COLO668 (cell line): ENCODE data around the gene SYNGR1.
"Not testable (repeated sequence)": the region's sequence is repeated elsewhere in the genome, so short reads cannot be mapped to it uniquely, and the experiment has no call there.

Experiments used
- DNase-seq: peaks from one replicate; lab custom pipeline; 2025; ENCODE audit not compliant: unreplicated experiment; lab: John Stamatoyannopoulos, UW

SYNGR1 gene

GRCh38 chr22:39405346-39406085 lies 55.7 kb downstream of the SYNGR1 start:
- DNase-seq, result no peak

GRCh38 chr22:39408173-39408572 lies 58.4 kb downstream of the SYNGR1 start:
- no peak for DNase-seq

- DNase-seq, result no peak
These were observed 59.0 kb downstream of the SYNGR1 start for GRCh38 chr22:39408807-39409206.

- DNase-seq, result no peak
These were observed 59.8 kb downstream of the SYNGR1 start for GRCh38 chr22:39409516-39410029.

- no peak for DNase-seq
These were observed 60.5 kb downstream of the SYNGR1 start for GRCh38 chr22:39410264-39410663.

GRCh38 chr22:39411828-39412365 lies 62.1 kb downstream of the SYNGR1 start:
- DNase-seq, result peak; percentile 58

GRCh38 chr22:39413204-39413603 lies 63.4 kb downstream of the SYNGR1 start:
- not testable (repeated sequence) for DNase-seq

- no peak for DNase-seq
These were observed 64.6 kb downstream of the SYNGR1 start for GRCh38 chr22:39414377-39414776.

- DNase-seq, result no peak
These were observed 65.1 kb downstream of the SYNGR1 start for GRCh38 chr22:39414886-39415285.

GRCh38 chr22:39415506-39415905 lies 65.7 kb downstream of the SYNGR1 start:
- no peak for DNase-seq

GRCh38 chr22:39416319-39416718 lies 66.5 kb downstream of the SYNGR1 start:
- no peak for DNase-seq

- no peak for DNase-seq
These were observed 67.8 kb downstream of the SYNGR1 start for GRCh38 chr22:39417641-39418040.

GRCh38 chr22:39418696-39419095 lies 68.9 kb downstream of the SYNGR1 start:
- no peak for DNase-seq

- DNase-seq, result no peak
These were observed 69.3 kb downstream of the SYNGR1 start for GRCh38 chr22:39419096-39419495.

- DNase-seq, result no peak
These were observed 70.1 kb downstream of the SYNGR1 start for GRCh38 chr22:39419911-39420310.

GRCh38 chr22:39421691-39422090 lies 71.9 kb downstream of the SYNGR1 start:
- no peak for DNase-seq

GRCh38 chr22:39422101-39422500 lies 72.3 kb downstream of the SYNGR1 start:
- DNase-seq, result no peak

GRCh38 chr22:39422721-39423120 lies 72.9 kb downstream of the SYNGR1 start:
- no peak for DNase-seq

GRCh38 chr22:39423976-39424375 lies 74.2 kb downstream of the SYNGR1 start:
- DNase-seq, result no peak

- no peak for DNase-seq
These were observed 76.7 kb downstream of the SYNGR1 start for GRCh38 chr22:39426380-39427043.

GRCh38 chr22:39427751-39428596 lies 78.2 kb downstream of the SYNGR1 start:
- DNase-seq, result no peak
